HG03196 (cell line): ENCODE measurements around the gene NARS2.
A peak's percentile ranks its signal among the peaks of the same experiment; 100 is the strongest.

ENCODE experiments used
- ATAC-seq: cut with Tn5 transposase; IDR thresholded peaks from one replicate; pipeline ENCODE4 v1.9.1; 2021; ENCODE audit not compliant: unreplicated experiment

Gene NARS2

DNA sequence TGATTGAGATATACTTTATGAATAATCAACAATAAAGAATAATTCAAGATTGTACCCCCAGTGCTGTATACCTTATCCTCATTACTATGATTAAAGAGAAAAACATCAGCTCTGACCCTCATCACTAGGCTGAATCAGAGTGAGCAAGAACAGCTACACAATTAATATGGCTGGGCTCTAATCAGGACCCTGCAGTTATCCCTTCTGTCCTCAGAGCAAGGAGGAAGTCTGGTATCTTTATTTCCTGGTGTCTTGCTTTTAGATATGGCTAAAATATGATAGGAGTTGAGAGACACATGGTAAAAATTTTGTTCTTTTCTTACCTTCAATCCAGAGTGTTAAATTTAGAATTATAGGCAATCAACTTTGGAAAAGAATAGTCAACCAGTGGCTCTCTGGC lies 128.5 kb downstream of the NARS2 start:
- no peak for ATAC-seq

DNA sequence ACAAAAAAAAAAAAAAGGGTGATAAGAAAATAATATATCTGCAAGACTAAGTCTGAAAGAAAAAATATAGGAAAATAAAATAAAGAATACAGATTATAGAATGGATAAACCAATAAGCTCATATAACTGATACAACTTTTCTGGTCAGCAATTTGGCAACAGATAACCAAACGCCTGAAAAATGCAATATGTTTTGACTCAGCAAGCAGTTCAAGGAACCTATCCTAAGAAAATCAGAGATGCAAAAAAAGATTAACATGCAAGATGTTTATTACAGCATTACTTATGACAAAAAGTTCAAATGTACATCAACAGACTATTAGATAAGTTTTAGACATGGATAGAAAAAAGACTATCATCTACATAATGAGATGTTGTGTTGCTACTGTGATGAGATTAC lies 129.9 kb downstream of the NARS2 start:
- ATAC-seq: no peak

GRCh38 chr11:78441956-78442355 lies 132.7 kb downstream of the NARS2 start:
- ATAC-seq: no peak

DNA sequence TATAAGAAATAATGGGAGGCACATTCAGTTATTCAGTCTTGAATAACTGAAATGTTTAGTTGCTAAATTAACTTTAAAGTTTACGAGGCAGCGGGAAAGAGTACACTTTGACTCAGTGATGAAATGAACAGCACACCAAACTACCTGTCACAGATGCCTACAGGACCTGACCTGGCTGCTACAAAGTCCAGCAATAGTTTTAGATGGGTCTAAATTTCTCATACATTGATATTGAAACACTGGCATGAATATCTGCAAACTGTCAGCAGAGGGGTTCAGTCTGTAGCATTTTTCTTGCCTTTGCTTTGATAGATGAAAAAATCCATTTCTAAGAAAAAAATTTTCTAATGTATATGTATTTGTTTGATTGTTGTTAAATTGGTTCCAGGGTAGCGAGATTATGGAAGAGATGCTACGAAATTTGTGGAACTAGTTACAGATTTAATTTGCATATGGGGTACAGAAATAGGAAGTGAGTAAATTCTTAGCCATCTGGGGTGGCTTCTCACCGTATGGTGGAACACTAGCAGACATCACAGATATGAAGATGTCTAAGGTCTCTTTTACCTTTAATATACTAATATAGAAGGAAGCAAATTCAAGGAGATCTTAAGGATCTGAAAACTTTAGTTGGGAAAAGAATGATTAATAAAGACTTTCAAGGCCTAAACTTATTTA lies 136.2 kb downstream of the NARS2 start:
- peak; percentile 75 for ATAC-seq

DNA sequence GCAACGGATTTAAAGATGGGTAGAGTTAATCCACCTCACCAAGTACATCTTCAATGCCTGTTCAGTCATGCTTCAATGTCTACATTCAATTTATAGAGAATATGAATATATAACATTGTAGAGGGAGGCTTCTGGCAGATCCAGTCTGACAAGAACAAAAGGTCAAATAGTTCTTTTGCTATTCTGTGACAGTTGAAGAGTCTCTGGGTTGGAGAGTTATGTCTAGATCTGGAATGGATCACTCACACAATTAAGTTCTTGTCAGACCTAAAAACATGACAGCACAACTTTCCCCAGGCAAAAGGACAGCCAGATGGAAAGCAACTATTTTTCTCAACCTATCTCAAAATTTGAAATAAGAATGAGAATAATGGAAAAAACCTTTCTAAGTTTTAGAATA lies 141.7 kb downstream of the NARS2 start:
- no peak for ATAC-seq

GRCh38 chr11:78432058-78432515 lies 142.6 kb downstream of the NARS2 start:
- no peak for ATAC-seq

DNA sequence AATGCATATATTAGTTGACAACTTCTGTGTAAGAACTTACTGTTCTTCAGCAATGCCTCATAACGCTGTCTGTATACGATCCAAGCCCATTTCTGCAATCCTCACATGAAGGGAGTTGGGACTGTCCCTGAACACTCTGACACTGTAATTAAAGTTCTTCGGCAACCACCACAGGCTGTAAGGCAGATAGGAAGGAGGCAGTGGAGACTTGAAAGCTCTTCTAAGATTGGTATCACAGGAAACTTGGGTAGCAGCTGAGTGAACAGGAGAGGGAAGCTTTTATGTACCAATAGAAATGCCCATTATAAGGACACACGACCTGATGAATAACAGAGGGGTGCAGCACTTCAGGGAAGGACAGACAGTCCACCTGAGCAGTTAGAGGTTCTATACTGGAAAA lies 145.0 kb downstream of the NARS2 start:
- ATAC-seq: peak; percentile 31

DNA sequence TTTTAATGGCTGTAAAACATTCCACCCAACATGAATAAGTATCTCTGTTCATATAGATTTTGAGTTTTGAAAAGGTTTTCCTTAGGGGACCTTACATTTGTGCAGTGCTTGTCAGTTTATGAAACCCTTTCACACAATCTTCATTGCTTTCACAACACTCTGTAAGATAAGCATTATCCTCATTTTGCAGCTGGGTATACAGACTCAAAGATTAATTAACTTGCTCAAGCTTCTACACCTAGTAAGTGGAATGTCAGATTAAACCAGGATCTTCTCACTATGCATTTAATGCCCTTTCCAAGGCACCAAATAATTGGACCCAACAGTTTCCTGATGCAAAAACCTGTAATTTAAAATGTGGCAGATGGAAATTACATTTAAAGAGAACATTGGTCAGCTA lies 145.5 kb downstream of the NARS2 start:
- ATAC-seq: no peak

GRCh38 chr11:78428773-78429172 lies 145.9 kb downstream of the NARS2 start:
- no peak for ATAC-seq

DNA sequence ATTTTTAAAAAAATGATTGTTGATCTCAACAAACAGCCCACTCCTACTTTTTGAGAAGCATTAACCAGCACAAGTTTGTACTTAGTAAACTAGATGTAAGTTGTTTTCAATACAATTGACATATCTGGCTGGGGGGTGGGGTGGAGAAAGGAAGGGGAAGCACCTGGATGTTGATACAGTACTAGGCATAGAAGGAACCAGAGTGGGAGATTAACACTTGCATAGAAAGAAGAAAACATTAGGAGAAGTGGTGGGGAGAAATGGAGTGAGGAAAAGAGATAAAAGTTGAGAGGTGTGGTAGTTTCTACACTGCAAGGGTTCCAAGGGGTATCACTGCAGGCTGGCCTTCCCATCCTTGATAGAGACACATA lies 146.4 kb downstream of the NARS2 start:
- ATAC-seq: no peak

GRCh38 chr11:78427615-78428265 lies 146.9 kb downstream of the NARS2 start:
- peak; percentile 38 for ATAC-seq

DNA sequence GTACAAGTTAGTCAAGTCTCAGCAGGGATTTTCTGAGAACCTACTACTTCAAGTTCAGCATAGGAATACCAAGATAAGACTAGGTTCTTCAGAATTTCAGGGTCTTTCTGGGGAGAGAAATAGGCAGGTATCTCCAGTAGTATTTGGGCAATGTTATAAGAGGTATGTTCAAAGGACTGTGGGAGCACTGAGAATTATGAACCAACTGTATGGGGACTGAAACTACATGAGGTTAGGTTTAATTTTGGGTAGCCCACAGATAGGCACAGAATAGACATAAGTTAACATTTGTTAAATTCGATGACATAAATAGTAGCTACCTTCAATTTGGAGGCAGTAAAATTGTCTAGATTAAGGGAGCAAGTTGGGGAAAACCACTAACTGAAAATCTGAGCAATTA lies 147.8 kb downstream of the NARS2 start:
- no peak for ATAC-seq

DNA sequence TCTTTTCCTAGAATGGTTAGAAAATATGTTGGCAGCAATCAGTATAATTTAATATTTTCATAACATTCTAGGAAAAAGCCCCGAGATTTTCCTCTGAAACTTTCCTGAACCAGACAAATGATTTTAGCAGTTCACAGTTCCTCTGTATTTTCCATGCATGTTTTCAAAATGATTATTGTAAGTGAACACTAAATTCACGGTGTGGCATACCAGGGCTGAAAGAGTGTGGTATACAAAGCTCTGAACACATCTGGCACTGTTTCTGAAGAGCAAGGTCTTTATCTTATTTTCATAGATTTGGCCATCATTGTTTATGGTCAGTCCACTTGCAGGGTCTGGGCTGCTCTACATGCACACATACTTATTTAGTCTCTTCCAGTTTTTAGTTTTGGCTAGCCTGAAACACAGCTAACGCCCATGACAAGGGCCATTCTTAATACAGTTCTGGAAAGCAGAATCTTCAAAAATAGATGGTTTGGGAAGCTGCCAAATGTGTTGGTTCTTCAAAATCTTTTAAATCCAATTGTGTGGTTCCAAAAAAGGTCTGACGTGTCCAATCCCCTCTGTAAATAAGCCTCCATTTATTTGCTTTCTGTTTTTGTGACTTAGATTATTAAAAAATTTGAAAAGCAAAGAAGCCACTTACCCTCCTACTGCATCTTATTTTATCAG lies 149.1 kb downstream of the NARS2 start:
- no peak for ATAC-seq

DNA sequence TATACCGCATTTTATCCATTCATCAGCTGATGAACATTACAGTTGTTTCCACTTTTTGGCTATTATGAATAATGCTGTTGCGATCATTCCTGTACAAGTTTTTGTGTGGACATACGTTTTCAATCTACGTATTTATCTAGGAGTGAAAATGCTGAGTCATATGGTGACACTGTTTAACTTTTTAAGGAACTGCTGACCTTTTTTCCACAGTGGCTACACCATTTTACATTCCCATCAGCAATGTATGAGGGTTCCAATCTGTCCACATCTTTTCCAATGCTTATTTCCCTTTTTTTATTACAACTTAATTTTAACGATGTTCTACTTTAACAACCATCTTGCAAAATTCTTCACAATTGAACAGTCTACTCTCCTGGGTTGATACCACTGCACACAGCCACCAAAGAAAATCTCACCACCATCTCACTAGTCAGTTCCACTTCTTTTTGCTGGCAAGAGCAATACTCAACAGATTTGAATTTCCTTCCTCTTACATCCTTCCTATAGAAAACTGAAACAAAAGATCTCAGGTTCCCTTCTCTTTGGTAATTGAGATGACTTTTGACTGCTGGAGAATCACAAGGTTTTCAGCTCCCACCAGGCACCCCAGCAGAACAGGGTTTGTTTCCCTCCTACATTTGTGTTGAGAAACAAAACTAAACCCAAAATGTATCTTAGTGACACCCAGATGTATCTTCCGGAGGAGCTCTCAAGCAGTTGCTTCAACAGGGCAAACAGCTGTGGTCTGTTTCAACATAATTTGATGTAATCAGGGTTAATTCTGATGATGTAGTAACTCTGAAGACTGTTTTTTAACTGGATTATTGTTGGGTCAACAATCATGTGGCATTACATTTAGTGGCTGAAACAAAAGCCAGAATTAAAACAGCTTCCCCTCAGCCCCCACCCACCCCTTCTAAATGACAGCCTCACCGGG lies 150.1 kb downstream of the NARS2 start:
- ATAC-seq: no peak

GRCh38 chr11:78423241-78423640 lies 151.4 kb downstream of the NARS2 start:
- no peak for ATAC-seq

GRCh38 chr11:78420796-78421209 lies 153.9 kb downstream of the NARS2 start:
- ATAC-seq: no peak

GRCh38 chr11:78420255-78420764 lies 154.4 kb downstream of the NARS2 start:
- ATAC-seq: no peak

DNA sequence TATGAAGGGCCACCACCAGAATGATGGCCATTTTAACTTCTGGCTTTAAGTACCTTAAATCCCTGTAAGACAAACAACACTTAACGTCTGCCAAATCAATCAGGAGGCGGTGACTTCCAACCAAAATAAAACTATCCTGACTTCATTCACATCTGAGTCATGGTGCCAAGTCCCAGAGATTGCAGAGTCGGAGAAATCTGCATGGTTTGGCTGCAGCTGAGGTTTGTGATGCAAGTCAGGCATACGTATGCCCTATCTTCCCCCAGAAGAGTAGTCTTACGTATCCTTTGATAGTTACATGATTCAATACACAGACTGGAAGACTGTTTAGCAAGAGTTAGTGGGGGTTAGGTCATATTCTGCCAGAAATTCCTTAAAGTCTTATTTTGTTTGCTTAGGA lies 155.3 kb downstream of the NARS2 start:
- no peak for ATAC-seq

- no peak for ATAC-seq
Measured at GRCh38 chr11:78418584-78419211, 156.0 kb downstream of the NARS2 start.

- peak; percentile 47 for ATAC-seq
Measured at GRCh38 chr11:78417888-78418583, 156.6 kb downstream of the NARS2 start.
